ENCODE data around the gene ARHGAP28. TPM values are rescaled to one million over a fixed set of nuclear protein-coding genes. Genes with fewer than 3 reads are reported as not detected.

The ARHGAP28 gene, protein sequence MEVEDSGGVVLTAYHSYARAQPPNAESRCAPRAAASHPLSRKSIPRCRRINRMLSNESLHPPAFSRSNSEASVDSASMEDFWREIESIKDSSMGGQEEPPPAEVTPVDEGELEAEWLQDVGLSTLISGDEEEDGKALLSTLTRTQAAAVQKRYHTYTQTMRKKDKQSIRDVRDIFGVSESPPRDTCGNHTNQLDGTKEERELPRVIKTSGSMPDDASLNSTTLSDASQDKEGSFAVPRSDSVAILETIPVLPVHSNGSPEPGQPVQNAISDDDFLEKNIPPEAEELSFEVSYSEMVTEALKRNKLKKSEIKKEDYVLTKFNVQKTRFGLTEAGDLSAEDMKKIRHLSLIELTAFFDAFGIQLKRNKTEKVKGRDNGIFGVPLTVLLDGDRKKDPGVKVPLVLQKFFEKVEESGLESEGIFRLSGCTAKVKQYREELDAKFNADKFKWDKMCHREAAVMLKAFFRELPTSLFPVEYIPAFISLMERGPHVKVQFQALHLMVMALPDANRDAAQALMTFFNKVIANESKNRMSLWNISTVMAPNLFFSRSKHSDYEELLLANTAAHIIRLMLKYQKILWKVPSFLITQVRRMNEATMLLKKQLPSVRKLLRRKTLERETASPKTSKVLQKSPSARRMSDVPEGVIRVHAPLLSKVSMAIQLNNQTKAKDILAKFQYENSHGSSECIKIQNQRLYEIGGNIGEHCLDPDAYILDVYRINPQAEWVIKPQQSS
- total RNA-seq = 56.2 and 73.2 TPM in 2 replicates

DNA sequence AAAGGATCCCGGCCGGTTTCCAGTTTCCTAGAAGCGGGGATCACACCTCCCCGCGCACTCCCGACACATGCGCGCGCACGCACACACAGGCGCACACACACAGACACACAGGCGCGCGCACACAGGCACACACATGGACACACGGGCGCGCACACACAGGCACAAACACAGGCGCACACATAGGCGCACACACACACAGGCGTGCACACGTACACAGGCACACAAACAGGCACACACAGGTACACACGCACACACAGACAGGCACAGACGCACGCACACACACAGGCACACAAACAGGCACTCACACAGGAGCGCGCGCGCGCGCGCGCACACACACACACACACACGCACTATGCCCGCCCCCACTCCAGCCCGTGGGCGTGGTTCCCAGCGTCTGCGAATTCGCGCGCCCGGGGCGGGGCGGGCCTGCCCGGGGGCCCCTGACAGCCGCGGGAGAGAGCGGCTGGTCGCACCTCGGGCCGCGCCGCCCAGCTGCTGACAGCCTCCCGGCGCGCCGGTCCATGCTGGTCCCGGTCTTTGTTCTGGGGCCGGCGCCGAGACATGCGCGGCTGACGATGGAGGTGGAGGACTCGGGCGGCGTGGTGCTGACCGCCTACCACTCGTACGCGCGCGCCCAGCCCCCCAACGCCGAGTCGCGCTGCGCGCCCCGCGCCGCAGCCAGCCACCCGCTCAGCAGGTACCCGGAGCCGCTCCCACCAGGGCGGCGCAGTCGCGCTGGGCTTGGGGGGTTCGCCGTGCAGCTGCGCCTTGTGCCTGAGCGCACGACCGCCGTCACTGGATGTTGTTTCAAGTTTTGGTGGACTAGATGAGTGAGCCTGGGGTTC lies at the start of gene ARHGAP28:
Gene ARHGAP28, plus strand, starts transcription at position 470 of the 845 bp plus-strand sequence. Its CDS starts 106 bp downstream, at position 576.

Small RNA genes lying within 50 kb of the gene (small RNA-seq; reads per million reads assigned to genes)
- not detected for gene RNU6-916P

Measured in hair follicle dermal papilla cell (primary cell).